Measurements from ENCODE around the gene ALOX5.

Gene ALOX5

DNA sequence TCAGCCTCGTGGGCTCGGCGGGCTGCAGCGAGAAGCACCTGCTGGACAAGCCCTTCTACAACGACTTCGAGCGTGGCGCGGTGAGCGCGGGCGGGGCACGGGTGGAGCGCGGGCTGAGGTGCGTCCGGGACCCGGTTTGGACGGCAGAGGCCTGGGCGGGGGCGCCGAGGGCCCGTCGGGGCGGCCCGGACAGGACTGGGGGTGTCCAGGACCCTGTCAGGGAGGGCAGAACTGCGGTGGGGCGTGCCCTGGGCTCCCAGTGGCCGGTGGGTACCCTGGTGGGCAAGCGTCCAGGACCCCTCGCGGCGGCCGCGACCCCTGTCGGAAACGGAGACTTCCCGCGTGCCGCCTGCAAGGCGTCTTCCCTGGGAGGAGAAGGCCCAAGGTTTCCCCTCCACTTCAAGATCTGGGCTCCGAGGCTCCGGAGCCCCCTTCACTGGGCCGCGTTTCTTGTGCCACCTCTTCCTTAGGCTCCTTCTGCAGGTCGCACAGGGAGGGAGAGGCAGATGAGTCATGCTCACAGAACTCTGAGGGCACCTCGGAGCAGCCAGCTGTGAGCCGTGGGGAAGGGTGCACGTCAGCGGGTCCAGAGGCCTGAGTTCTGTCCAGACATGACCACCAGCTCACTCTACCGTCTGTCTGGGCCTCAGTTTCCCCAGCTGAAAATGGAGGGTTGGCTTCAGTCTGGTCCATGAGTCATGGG is 485 bp downstream of the ALOX5 start:
- DNase-seq, result peak in 2 of 3 donors; percentile 50 to 71
- H3K27ac ChIP-seq (ENCODE audit: insufficient read depth in 1 of 2, low read depth in 1 of 2, low read length in 2 of 2, poor library complexity in 1 of 2, severe bottlenecking in 2 of 2), result peak overlapping the region in 1 of 2 experiments; percentile 27
- peak overlapping the region in 6 of 7 experiments; percentile 30 to 69 (median 58) for H3K4me3 ChIP-seq (ENCODE audit: control insufficient read depth in 1 of 7, extremely low read depth in 1 of 7, insufficient read depth in 4 of 7, low read depth in 2 of 7, low read length in 6 of 7)
- ChIA-PET CTCF (interaction anchor here (0.9 to 1.8 kb wide), 4 partner anchors 41 to 90 kb away, joined by 3 to 4 read pairs (median 3); no protein-coding TSS in a partner anchor), POLR2A (no interaction called here)
- WGBS (ENCODE audit: insufficient coverage), result 14% methylated on average over 35 of the region's 51 CpGs
- no peaks in the 10 kb centered on the region for H3K36me3 ChIP-seq (ENCODE audit: control insufficient read depth in 4 of 4, insufficient read depth in 4 of 4, low read length in 3 of 4)
- H3K9me3 ChIP-seq (ENCODE audit: control extremely low read depth in 1 of 5, control insufficient read depth in 4 of 5, insufficient read depth in 2 of 5, low read depth in 1 of 5, low read length in 4 of 5), result no peaks in the 10 kb centered on the region
- H3K4me1 ChIP-seq (ENCODE audit: control extremely low read depth in 1 of 4, control insufficient read depth in 4 of 4, insufficient read depth in 4 of 4, low read length in 3 of 4), result peaks cover 18 to 54% (median 37%) of the 10 kb centered on the region in 4 experiments
- peaks cover 7 to 38% (median 16%) of the 10 kb centered on the region in 5 experiments for H3K27me3 ChIP-seq (replicated peaks in 2 of 5; ENCODE audit: control insufficient read depth in 4 of 5, insufficient read depth in 5 of 5, low read length in 4 of 5)

DNA sequence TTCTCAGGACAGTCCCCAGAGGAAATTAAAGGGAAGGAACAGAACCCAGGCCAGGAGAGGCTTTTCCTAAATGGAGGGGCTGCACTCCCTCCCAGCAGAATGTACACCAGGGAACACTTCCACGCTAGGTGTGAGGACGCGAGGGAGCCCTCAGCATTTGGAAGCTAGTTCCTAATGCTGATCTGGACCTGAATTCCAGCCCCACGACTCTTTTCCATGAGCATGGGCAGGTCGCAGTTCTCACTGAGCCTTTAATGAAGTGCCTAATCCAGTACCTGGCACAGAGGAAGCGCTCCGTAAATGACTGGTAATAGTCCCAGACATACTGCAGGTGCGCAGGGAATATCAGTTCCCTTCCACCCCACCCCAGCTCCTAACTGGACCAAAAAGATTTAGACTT is 1.1 kb downstream of the ALOX5 start:
- WGBS (ENCODE audit: insufficient coverage), result 96% methylated on average over 8 of the region's 8 CpGs
- peak overlapping the region in 1 of 2 experiments; percentile 27 for H3K27ac ChIP-seq (ENCODE audit: insufficient read depth in 1 of 2, low read depth in 1 of 2, low read length in 2 of 2, poor library complexity in 1 of 2, severe bottlenecking in 2 of 2)
- peak overlapping the region in 3 of 7 experiments; percentile 30 to 69 (median 63) for H3K4me3 ChIP-seq (ENCODE audit: control insufficient read depth in 1 of 7, extremely low read depth in 1 of 7, insufficient read depth in 4 of 7, low read depth in 2 of 7, low read length in 6 of 7)
- H3K27me3 ChIP-seq (replicated peaks in 2 of 5; ENCODE audit: control insufficient read depth in 4 of 5, insufficient read depth in 5 of 5, low read length in 4 of 5), result peaks cover 7 to 38% (median 16%) of the 10 kb centered on the region in 5 experiments
- CTCF ChIA-PET, result interaction anchor here (0.9 to 1.4 kb wide), 3 partner anchors 41 to 50 kb away, joined by 3 to 4 read pairs (median 3); no protein-coding TSS in a partner anchor
- POLR2A ChIA-PET, result no interaction called here
- H3K9me3 ChIP-seq (ENCODE audit: control extremely low read depth in 1 of 5, control insufficient read depth in 4 of 5, insufficient read depth in 2 of 5, low read depth in 1 of 5, low read length in 4 of 5), result no peaks in the 10 kb centered on the region
- H3K36me3 ChIP-seq (ENCODE audit: control insufficient read depth in 4 of 4, insufficient read depth in 4 of 4, low read length in 3 of 4), result no peaks in the 10 kb centered on the region
- peaks cover 18 to 60% (median 43%) of the 10 kb centered on the region in 4 experiments for H3K4me1 ChIP-seq (ENCODE audit: control extremely low read depth in 1 of 4, control insufficient read depth in 4 of 4, insufficient read depth in 4 of 4, low read length in 3 of 4)
- no peak for DNase-seq

DNA sequence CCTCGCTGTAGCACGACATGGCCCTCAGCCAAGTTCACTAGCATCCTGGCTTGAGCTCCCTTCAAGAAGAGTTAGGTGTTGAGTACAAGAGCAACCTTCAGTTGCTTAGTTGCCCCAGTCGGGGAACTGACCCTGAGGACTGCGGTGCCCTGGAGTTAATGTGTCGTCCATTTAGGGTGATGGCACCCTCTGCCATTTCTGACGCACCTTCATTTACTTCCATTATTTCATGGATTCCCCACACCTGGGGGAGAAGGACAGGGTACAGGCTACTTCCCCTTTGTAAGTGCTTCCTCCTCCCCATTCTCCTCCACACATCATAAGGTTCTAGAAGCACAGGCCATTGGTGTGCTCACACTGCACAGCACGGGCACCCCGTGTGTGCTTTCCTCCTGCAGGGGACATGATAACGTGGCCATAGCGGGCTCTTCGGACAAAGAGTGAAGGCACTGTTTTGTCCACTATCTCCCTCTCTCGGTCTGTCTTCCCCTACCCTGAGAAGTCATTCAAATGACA is 1.8 kb downstream of the ALOX5 start:
- WGBS (ENCODE audit: insufficient coverage), result 50% methylated on average over 10 of the region's 12 CpGs
- POLR2A ChIA-PET, result no interaction called here
- no peaks in the 10 kb centered on the region for H3K9me3 ChIP-seq (ENCODE audit: control extremely low read depth in 1 of 5, control insufficient read depth in 4 of 5, insufficient read depth in 2 of 5, low read depth in 1 of 5, low read length in 4 of 5)
- H3K27ac ChIP-seq (ENCODE audit: insufficient read depth in 1 of 2, low read depth in 1 of 2, low read length in 2 of 2, poor library complexity in 1 of 2, severe bottlenecking in 2 of 2), result no peak overlapping the region
- peaks cover 7 to 38% (median 16%) of the 10 kb centered on the region in 5 experiments for H3K27me3 ChIP-seq (replicated peaks in 2 of 5; ENCODE audit: control insufficient read depth in 4 of 5, insufficient read depth in 5 of 5, low read length in 4 of 5)
- peak overlapping the region in 2 of 7 experiments; percentile 12 to 30 for H3K4me3 ChIP-seq (ENCODE audit: control insufficient read depth in 1 of 7, extremely low read depth in 1 of 7, insufficient read depth in 4 of 7, low read depth in 2 of 7, low read length in 6 of 7)
- H3K36me3 ChIP-seq (ENCODE audit: control insufficient read depth in 4 of 4, insufficient read depth in 4 of 4, low read length in 3 of 4), result no peaks in the 10 kb centered on the region
- H3K4me1 ChIP-seq (ENCODE audit: control extremely low read depth in 1 of 4, control insufficient read depth in 4 of 4, insufficient read depth in 4 of 4, low read length in 3 of 4), result peaks cover 18 to 67% (median 48%) of the 10 kb centered on the region in 4 experiments
- CTCF ChIA-PET, result interaction anchor here (0.9 to 1.4 kb wide), 3 partner anchors 40 to 51 kb away, joined by 3 to 4 read pairs (median 3); no protein-coding TSS in a partner anchor
- DNase-seq, result peak in 2 of 3 donors; percentile 46 to 69

DNA sequence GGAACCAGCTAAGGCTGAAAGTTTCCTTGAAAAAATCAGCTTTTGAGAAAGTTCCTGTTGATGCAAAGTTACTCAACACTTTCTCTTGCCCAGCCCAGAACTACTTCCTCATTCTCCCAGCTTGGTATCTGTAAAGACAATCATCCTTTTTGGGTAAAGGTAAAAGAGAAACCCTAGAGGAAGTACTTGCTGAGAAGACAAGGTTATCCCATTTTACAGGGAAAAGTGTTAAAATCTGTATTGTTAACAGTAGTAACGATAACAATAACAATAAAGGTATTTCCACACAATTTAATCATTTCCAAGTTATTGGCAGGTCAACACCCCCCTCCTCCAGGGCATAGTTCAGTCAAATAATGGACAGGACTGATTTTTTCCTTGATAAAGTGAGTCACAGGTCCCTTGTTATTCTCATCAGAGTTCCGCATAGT is 2.4 kb downstream of the ALOX5 start:
- H3K27ac ChIP-seq (ENCODE audit: insufficient read depth in 1 of 2, low read depth in 1 of 2, low read length in 2 of 2, poor library complexity in 1 of 2, severe bottlenecking in 2 of 2), result no peak overlapping the region
- WGBS (ENCODE audit: insufficient coverage), result 100% methylated on average over 1 of the region's 2 CpGs
- DNase-seq, result peak; percentile 55 to 88 (median 79)
- ChIA-PET POLR2A (no interaction called here), CTCF (no interaction called here)
- H3K36me3 ChIP-seq (ENCODE audit: control insufficient read depth in 4 of 4, insufficient read depth in 4 of 4, low read length in 3 of 4), result no peaks in the 10 kb centered on the region
- H3K27me3 ChIP-seq (replicated peaks in 2 of 5; ENCODE audit: control insufficient read depth in 4 of 5, insufficient read depth in 5 of 5, low read length in 4 of 5), result peaks cover 7 to 36% (median 14%) of the 10 kb centered on the region in 5 experiments
- H3K9me3 ChIP-seq (ENCODE audit: control extremely low read depth in 1 of 5, control insufficient read depth in 4 of 5, insufficient read depth in 2 of 5, low read depth in 1 of 5, low read length in 4 of 5), result no peaks in the 10 kb centered on the region
- peaks cover 18 to 73% (median 51%) of the 10 kb centered on the region in 4 experiments for H3K4me1 ChIP-seq (ENCODE audit: control extremely low read depth in 1 of 4, control insufficient read depth in 4 of 4, insufficient read depth in 4 of 4, low read length in 3 of 4)
- H3K4me3 ChIP-seq (ENCODE audit: control insufficient read depth in 1 of 7, extremely low read depth in 1 of 7, insufficient read depth in 4 of 7, low read depth in 2 of 7, low read length in 6 of 7), result no peak overlapping the region

DNA sequence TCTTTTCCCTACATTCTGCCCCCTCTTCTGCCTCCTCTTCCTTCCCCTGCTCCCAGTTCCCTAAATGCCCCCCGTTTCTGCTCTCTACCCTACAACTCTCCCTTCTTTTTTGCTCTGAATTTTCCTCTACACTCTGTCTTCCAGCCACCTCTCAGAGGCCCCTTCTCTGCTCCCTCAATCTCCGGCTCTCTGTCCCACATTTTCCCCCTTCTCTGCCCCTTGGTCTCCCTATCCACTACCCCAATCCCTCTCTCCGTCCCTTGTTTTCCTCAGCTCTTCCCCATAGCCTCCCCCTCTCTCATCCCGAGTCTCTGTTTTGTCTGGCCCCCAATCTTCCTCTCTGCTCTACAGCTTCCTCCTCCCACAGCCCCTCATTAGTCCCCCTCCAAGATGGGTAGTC is 3.3 kb downstream of the ALOX5 start:
- DNase-seq, result no peak
- no peak overlapping the region for H3K4me3 ChIP-seq (ENCODE audit: control insufficient read depth in 1 of 7, extremely low read depth in 1 of 7, insufficient read depth in 4 of 7, low read depth in 2 of 7, low read length in 6 of 7)
- H3K36me3 ChIP-seq (ENCODE audit: control insufficient read depth in 4 of 4, insufficient read depth in 4 of 4, low read length in 3 of 4), result no peaks in the 10 kb centered on the region
- ChIA-PET CTCF (interaction anchor here (1.0 to 1.3 kb wide), 2 partner anchors 9 to 25 kb away, joined by 3 to 6 read pairs; no protein-coding TSS in a partner anchor), POLR2A (no interaction called here)
- 84% methylated on average over 3 of the region's 4 CpGs for WGBS (ENCODE audit: insufficient coverage)
- peaks cover 6 to 27% (median 12%) of the 10 kb centered on the region in 5 experiments for H3K27me3 ChIP-seq (replicated peaks in 2 of 5; ENCODE audit: control insufficient read depth in 4 of 5, insufficient read depth in 5 of 5, low read length in 4 of 5)
- no peaks in the 10 kb centered on the region for H3K9me3 ChIP-seq (ENCODE audit: control extremely low read depth in 1 of 5, control insufficient read depth in 4 of 5, insufficient read depth in 2 of 5, low read depth in 1 of 5, low read length in 4 of 5)
- peaks cover 18 to 75% (median 51%) of the 10 kb centered on the region in 4 experiments for H3K4me1 ChIP-seq (ENCODE audit: control extremely low read depth in 1 of 4, control insufficient read depth in 4 of 4, insufficient read depth in 4 of 4, low read length in 3 of 4)
- no peak overlapping the region for H3K27ac ChIP-seq (ENCODE audit: insufficient read depth in 1 of 2, low read depth in 1 of 2, low read length in 2 of 2, poor library complexity in 1 of 2, severe bottlenecking in 2 of 2)

DNA sequence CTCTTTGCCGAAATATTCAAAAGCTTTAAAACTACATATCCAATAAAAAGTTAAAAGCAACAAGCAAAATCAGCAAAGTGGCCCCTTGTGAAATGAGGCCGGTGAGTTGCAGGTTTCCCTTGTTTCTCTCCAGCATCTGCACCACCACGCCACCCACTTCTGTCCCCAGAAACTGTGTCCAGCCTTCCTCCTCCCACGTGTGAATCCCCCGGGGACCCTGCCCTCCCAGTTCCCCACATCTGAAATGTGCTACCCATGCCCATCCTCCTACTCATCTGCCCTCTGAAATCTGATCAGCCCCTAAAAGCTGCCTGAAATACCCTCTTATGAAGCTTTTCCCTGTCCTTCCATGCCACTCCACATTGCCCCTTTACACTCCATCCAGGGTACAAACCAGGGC is 3.8 kb downstream of the ALOX5 start:
- Histone ChIP-seq H3K36me3 (ENCODE audit: control insufficient read depth in 4 of 4, insufficient read depth in 4 of 4, low read length in 3 of 4) (no peaks in the 10 kb centered on the region), H3K4me3 (ENCODE audit: control insufficient read depth in 1 of 7, extremely low read depth in 1 of 7, insufficient read depth in 4 of 7, low read depth in 2 of 7, low read length in 6 of 7) (no peak overlapping the region), H3K27ac (ENCODE audit: insufficient read depth in 1 of 2, low read depth in 1 of 2, low read length in 2 of 2, poor library complexity in 1 of 2, severe bottlenecking in 2 of 2) (no peak overlapping the region), H3K9me3 (ENCODE audit: control extremely low read depth in 1 of 5, control insufficient read depth in 4 of 5, insufficient read depth in 2 of 5, low read depth in 1 of 5, low read length in 4 of 5) (no peaks in the 10 kb centered on the region), H3K27me3 (replicated peaks in 2 of 5; ENCODE audit: control insufficient read depth in 4 of 5, insufficient read depth in 5 of 5, low read length in 4 of 5) (peaks cover 1 to 22% (median 12%) of the 10 kb centered on the region in 5 experiments), H3K4me1 (ENCODE audit: control extremely low read depth in 1 of 4, control insufficient read depth in 4 of 4, insufficient read depth in 4 of 4, low read length in 3 of 4) (peaks cover 18 to 75% (median 50%) of the 10 kb centered on the region in 4 experiments)
- WGBS (ENCODE audit: insufficient coverage), result 86% methylated on average over 4 of the region's 5 CpGs
- POLR2A ChIA-PET, result no interaction called here
- CTCF ChIA-PET, result interaction anchor here (1.0 to 1.3 kb wide), 2 partner anchors 9 to 24 kb away, joined by 3 to 6 read pairs; no protein-coding TSS in a partner anchor
- no peak for DNase-seq

All from common myeloid progenitor, CD34-positive (primary cell).